Measurements from ENCODE around the gene KLC1.

GRCh38 chr14:103709814-103710213, 80.8 kb downstream of the KLC1 start:
- no peak for TF ChIP-seq POLR2A (IDR thresholded peaks at IDR 0.05)
- TF ChIP-seq POLR2AphosphoS5 (IDR thresholded peaks at IDR 0.05) = no peak
